CMK (cell line): ENCODE results near the gene RBP3.

Source experiments
- DNase-seq: peaks from one replicate; pipeline ENCODE4 v3.0.0-alpha.2; 2010; ENCODE audit warnings: low read depth

Gene RBP3

GRCh38 chr10:47401874-47402640 is 53.9 kb downstream of the RBP3 start:
- no peak for DNase-seq

DNA sequence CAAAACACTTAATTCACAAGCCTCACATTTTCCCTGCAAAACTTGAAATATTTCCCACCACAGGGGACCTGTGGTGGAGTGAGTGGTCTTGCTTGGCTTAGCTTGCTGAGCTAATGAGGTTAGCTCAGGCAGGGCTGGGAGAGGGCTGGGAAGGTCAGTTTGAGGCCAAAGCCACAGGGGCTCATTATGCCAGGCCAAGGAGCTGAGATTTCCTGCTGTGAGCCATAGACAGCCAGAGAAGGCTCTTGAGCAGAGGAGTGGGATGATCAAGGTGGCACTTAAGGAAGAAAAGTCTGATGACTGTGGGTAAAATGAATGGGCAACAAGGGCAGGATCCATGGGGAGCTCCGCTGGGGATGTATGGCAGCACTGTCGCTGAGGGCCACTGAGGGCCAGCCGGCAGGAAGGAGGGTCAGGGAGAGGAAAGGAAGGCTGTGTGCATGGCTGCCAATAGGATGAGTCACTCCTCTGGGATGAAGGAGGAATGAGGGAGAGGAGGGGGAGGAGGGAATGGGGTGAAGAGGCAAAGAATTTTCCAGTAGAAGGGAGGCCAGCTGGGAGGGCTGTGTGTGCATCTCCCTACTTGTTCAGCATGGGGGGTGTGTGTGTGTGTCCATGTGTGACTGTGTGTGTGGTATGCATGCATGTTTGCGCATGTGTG is 54.6 kb downstream of the RBP3 start:
- DNase-seq, result no peak

DNA sequence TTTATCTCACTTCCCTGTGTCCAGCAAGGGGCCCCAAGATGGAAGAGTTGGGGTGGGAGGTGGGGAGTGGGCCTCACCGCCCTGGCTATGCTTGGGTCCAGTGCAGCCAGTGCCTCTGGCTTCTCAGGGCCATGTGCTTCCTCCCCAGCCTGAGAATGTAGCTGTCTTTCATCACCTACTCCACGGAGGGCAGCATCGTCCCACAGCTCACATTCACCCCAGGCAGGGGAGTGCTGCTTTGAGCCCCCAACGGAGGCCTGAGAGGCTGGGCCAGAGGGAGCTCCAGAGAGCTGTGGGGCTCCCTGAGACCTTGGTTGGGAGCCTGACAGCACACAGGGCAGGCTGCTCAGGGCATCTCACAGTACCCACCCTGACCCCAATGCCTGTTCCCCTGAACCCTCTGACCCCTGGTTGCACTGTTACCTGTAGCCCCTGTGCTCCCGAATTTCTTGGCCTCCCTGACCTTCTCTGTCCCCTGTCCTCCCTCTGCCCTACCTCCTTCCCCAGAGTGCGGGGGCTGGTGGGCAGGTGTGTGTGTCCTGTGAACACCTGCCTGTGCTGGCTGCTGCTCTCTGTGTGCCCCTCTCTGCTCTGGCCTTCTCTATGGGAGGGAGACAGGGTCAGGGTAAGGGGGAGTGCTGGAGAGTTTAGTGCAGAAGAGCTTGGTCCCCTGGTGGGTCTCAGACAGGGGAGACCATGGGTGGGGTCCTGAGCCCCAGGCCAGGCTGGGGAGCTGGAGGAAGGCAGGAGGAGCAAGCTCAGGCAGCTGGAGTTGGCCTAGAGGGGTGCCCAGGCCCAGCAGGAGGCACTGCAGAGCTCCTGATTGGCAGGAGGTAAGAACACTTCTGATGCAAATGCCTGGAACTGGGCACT is 55.5 kb downstream of the RBP3 start:
- DNase-seq, result no peak

DNA sequence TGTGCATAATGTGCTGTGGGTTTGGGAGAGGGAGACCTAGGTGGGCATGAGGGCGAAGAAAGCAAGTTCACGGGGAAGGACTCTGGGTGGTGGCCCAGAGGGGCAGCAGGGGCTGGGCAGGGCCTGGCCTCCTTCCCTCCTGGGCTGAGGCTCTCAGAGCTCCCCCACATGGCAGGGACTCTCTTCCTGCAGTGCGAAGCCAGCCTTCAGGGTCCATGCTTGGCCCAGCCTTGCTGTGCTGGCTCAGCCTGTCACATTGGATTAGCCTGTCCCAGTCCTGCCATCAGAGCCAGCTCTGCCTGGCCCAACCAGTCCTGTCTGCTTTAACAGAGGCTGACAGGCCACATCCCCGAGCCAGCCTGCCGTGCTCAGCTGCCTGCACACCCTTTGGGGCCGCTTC is 56.3 kb downstream of the RBP3 start:
- no peak for DNase-seq

- DNase-seq, result no peak
Observed at GRCh38 chr10:47404937-47405336, 56.8 kb downstream of the RBP3 start.

DNA sequence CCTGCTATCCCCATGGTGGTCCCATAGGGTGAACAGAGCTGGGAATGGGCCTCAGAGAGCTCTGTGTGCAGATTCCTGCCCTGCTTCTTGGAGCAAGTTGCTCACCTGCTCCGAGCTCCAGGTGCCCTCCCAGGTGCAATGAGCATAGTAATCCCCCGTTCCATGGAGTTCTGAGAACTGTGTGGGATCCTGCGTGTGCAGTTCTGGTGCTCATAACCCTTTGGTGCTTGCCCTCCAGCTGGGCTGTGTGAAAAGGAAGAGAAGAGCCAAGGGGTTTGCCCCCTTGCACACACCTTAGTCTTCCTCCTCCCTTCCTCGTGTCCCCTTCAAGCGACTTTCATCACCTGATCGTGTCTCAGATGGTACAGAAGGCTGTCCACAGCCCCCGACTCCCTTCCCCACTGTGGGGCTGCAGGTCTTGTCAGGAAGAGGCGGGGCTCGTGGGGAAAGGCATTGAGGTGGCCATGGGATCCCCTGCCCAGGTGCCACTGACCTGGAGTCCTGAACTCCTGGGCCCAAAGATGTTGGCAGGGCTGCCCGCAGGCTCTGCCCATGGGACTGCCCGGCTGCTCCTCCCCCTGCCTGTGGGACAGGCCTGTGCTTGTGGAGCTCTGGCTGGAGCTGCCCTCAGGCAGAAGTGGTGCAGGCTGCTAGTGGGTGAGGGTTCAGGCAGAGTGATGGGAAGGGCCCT is 57.8 kb downstream of the RBP3 start:
- DNase-seq, result no peak

DNA sequence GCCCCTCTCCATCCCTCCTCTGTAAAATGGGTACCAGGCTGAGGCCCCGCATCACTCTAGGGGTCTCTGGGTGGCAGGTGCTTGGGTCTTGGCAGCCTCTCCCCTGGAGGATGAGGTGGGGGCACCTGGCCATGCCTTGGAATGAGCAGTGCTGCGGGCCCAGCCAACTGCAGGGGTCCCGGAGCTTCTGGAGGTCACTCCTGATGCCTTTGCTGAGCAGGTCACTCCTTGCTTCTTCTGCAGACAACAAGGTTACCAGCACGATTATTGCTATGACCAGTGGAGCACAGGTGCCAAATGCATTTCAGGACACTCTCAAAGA is 58.3 kb downstream of the RBP3 start:
- no peak for DNase-seq

GRCh38 chr10:47406870-47407691 is 58.9 kb downstream of the RBP3 start:
- DNase-seq, result no peak
